ENCODE data around the gene RBM20.

- TF ChIP-seq, protein P1, sequence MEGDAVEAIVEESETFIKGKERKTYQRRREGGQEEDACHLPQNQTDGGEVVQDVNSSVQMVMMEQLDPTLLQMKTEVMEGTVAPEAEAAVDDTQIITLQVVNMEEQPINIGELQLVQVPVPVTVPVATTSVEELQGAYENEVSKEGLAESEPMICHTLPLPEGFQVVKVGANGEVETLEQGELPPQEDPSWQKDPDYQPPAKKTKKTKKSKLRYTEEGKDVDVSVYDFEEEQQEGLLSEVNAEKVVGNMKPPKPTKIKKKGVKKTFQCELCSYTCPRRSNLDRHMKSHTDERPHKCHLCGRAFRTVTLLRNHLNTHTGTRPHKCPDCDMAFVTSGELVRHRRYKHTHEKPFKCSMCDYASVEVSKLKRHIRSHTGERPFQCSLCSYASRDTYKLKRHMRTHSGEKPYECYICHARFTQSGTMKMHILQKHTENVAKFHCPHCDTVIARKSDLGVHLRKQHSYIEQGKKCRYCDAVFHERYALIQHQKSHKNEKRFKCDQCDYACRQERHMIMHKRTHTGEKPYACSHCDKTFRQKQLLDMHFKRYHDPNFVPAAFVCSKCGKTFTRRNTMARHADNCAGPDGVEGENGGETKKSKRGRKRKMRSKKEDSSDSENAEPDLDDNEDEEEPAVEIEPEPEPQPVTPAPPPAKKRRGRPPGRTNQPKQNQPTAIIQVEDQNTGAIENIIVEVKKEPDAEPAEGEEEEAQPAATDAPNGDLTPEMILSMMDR (IDR thresholded peaks at IDR 0.05; ENCODE audit: poor library complexity): no peak
- TF ChIP-seq EZH2 (IDR thresholded peaks at IDR 0.05; ENCODE audit: borderline replicate concordance) (no peak), EZH2phosphoT487 (IDR thresholded peaks at IDR 0.05; ENCODE audit: low read depth, severe bottlenecking, unreplicated experiment) (no peak)
Measured at GRCh38 chr10:110771991-110772390, 127.9 kb downstream of the RBM20 start.

Data from hepatocyte (in vitro differentiated cells).